ENCODE measurements around the gene NSUN7. TPM values are rescaled to one million over a fixed set of nuclear protein-coding genes. Genes with fewer than 3 reads are reported as not detected.

Gene NSUN7
- total RNA-seq, 4 donors from 2014 or later: 8.1 to 37.0 (median 17.3) TPM

- in situ Hi-C loops (cut with MboI; ENCODE audit: low pct_ligation_motif_present in 1 of 4, low pct_unique_long_range_greater_than_20kb in 1 of 4, low sequenced_read_pairs in 3 of 4): no loop called here
- Histone ChIP-seq H3K4me1 (no peaks in the 10 kb centered on the region), H3K4me3 (no peak overlapping the region), H3K27ac (no peak overlapping the region), H3K36me3 (no peaks in the 10 kb centered on the region), H3K27me3 (no peaks in the 10 kb centered on the region), H3K9me3 (no peaks in the 10 kb centered on the region)
- TF ChIP-seq POLR2A (IDR thresholded peaks at IDR 0.05) (no peak), POLR2AphosphoS5 (IDR thresholded peaks at IDR 0.05) (no peak), EP300 (IDR thresholded peaks at IDR 0.05; ENCODE audit: low read depth) (no peak), CTCF (IDR thresholded peaks at IDR 0.05) (no peak)
- WGBS, 2 donors (ENCODE audit: low coverage in 1 of 2): 96 to 100% methylated on average over 3 of the region's 3 CpGs
- intact Hi-C loops (cut with DNase I; ENCODE audit: low total_unique reads): no loop called here
- DNase-seq: no peak
Observed at GRCh38 chr4:40789771-40790170, 40.0 kb downstream of the NSUN7 start.

GRCh38 chr4:40800064-40800463 is 50.3 kb downstream of the NSUN7 start:
- Histone ChIP-seq H3K9me3 (no peaks in the 10 kb centered on the region), H3K36me3 (no peaks in the 10 kb centered on the region), H3K4me3 (no peak overlapping the region), H3K27me3 (no peaks in the 10 kb centered on the region), H3K4me1 (no peaks in the 10 kb centered on the region), H3K27ac (no peak overlapping the region)
- intact Hi-C loops (cut with DNase I; ENCODE audit: low total_unique reads) (no loop called here), in situ Hi-C loops (cut with MboI; ENCODE audit: low pct_ligation_motif_present in 1 of 4, low pct_unique_long_range_greater_than_20kb in 1 of 4, low sequenced_read_pairs in 3 of 4) (no loop called here)
- WGBS, 2 donors (ENCODE audit: low coverage in 1 of 2): 73 to 78% methylated on average over 2 to 3 of the region's 3 CpGs
- DNase-seq: no peak
- TF ChIP-seq CTCF (IDR thresholded peaks at IDR 0.05) (no peak), POLR2AphosphoS5 (IDR thresholded peaks at IDR 0.05) (no peak), EP300 (IDR thresholded peaks at IDR 0.05; ENCODE audit: low read depth) (no peak), POLR2A (IDR thresholded peaks at IDR 0.05) (no peak)

- no peak overlapping the region for H3K27ac ChIP-seq
- in situ Hi-C loops (cut with MboI; ENCODE audit: low pct_ligation_motif_present in 1 of 4, low pct_unique_long_range_greater_than_20kb in 1 of 4, low sequenced_read_pairs in 3 of 4): no loop called here
Observed at GRCh38 chr4:40804598-40804997, 54.8 kb downstream of the NSUN7 start.

GRCh38 chr4:40808926-40809457 is 59.2 kb downstream of the NSUN7 start:
- no peak overlapping the region for H3K27ac ChIP-seq
- no peaks in the 10 kb centered on the region for H3K27me3 ChIP-seq
- intact Hi-C loops (cut with DNase I; ENCODE audit: low total_unique reads) (no loop called here), in situ Hi-C loops (cut with MboI; ENCODE audit: low pct_ligation_motif_present in 1 of 4, low pct_unique_long_range_greater_than_20kb in 1 of 4, low sequenced_read_pairs in 3 of 4) (no loop called here)
- H3K9me3 ChIP-seq: no peaks in the 10 kb centered on the region
- no peak overlapping the region for H3K4me3 ChIP-seq
- H3K36me3 ChIP-seq: no peaks in the 10 kb centered on the region
- DNase-seq: no peak
- WGBS, 2 donors (ENCODE audit: low coverage in 1 of 2): 82% methylated on average over 8 of the region's 8 CpGs; no CpG with 5 or more reads in 1 of the 2 donors
- no peak for TF ChIP-seq POLR2AphosphoS5 (IDR thresholded peaks at IDR 0.05)
- no peak for TF ChIP-seq EP300 (IDR thresholded peaks at IDR 0.05; ENCODE audit: low read depth)
- TF ChIP-seq CTCF (IDR thresholded peaks at IDR 0.05): no peak
- no peak for TF ChIP-seq POLR2A (IDR thresholded peaks at IDR 0.05)
- no peaks in the 10 kb centered on the region for H3K4me1 ChIP-seq

More at GRCh38 chr4:40804598-40804997, 54.8 kb downstream of the NSUN7 start:
- no peaks in the 10 kb centered on the region for H3K36me3 ChIP-seq
- intact Hi-C loops (cut with DNase I; ENCODE audit: low total_unique reads): no loop called here
- no peaks in the 10 kb centered on the region for H3K4me1 ChIP-seq
- DNase-seq: no peak
- TF ChIP-seq CTCF (IDR thresholded peaks at IDR 0.05) (no peak), POLR2A (IDR thresholded peaks at IDR 0.05) (no peak), EP300 (IDR thresholded peaks at IDR 0.05; ENCODE audit: low read depth) (no peak), POLR2AphosphoS5 (IDR thresholded peaks at IDR 0.05) (no peak)
- no peaks in the 10 kb centered on the region for H3K9me3 ChIP-seq
- H3K4me3 ChIP-seq: no peak overlapping the region
- 96 to 97% methylated on average over 2 of the region's 2 CpGs for WGBS, 2 donors (ENCODE audit: low coverage in 1 of 2)
- H3K27me3 ChIP-seq: no peaks in the 10 kb centered on the region

Data from transverse colon (tissue), 4 donors.